Measurements from ENCODE around the gene RAB11FIP4.
A peak's percentile ranks its signal among the peaks of the same experiment; 100 is the strongest.

Gene RAB11FIP4

GRCh38 chr17:31546650-31547049, 155.2 kb downstream of the RAB11FIP4 start:
- no peak for DNase-seq (ENCODE audit: low read depth)

- no peak for DNase-seq (ENCODE audit: low read depth)
These were observed 157.2 kb downstream of the RAB11FIP4 start for GRCh38 chr17:31548709-31549108.

GRCh38 chr17:31549121-31549524, 157.6 kb downstream of the RAB11FIP4 start:
- no peak for DNase-seq (ENCODE audit: low read depth)

- peak; percentile 87 for DNase-seq (ENCODE audit: low read depth)
These were observed 158.3 kb downstream of the RAB11FIP4 start for GRCh38 chr17:31549525-31550388.

GRCh38 chr17:31550389-31551056, 159.0 kb downstream of the RAB11FIP4 start:
- DNase-seq (ENCODE audit: low read depth) = no peak

- no peak for DNase-seq (ENCODE audit: low read depth)
These were observed 161.1 kb downstream of the RAB11FIP4 start for GRCh38 chr17:31552568-31552967.

GRCh38 chr17:31553506-31553905, 162.0 kb downstream of the RAB11FIP4 start:
- DNase-seq (ENCODE audit: low read depth) = no peak

GRCh38 chr17:31554930-31555329, 163.5 kb downstream of the RAB11FIP4 start:
- no peak for DNase-seq (ENCODE audit: low read depth)

- DNase-seq (ENCODE audit: low read depth) = no peak
These were observed 165.6 kb downstream of the RAB11FIP4 start for GRCh38 chr17:31556969-31557645.

- DNase-seq (ENCODE audit: low read depth) = peak; percentile 43
These were observed 167.5 kb downstream of the RAB11FIP4 start for GRCh38 chr17:31558748-31559583.

- no peak for DNase-seq (ENCODE audit: low read depth)
These were observed 168.4 kb downstream of the RAB11FIP4 start for GRCh38 chr17:31559584-31560501.

- no peak for DNase-seq (ENCODE audit: low read depth)
These were observed 169.3 kb downstream of the RAB11FIP4 start for GRCh38 chr17:31560616-31561235.

- DNase-seq (ENCODE audit: low read depth) = no peak
These were observed 170.2 kb downstream of the RAB11FIP4 start for GRCh38 chr17:31561469-31562375.

GRCh38 chr17:31562376-31562840, 170.9 kb downstream of the RAB11FIP4 start:
- DNase-seq (ENCODE audit: low read depth) = no peak

GRCh38 chr17:31564291-31564690, 172.8 kb downstream of the RAB11FIP4 start:
- no peak for DNase-seq (ENCODE audit: low read depth)

GRCh38 chr17:31564883-31565301, 173.4 kb downstream of the RAB11FIP4 start:
- no peak for DNase-seq (ENCODE audit: low read depth)

- no peak for DNase-seq (ENCODE audit: low read depth)
These were observed 174.2 kb downstream of the RAB11FIP4 start for GRCh38 chr17:31565652-31566051.

GRCh38 chr17:31566247-31566991, 174.9 kb downstream of the RAB11FIP4 start:
- DNase-seq (ENCODE audit: low read depth) = no peak
